NK-92 (cell line): ENCODE measurements around the gene ARL13B.

Experiments used
- DNase-seq: peaks from one replicate; lab custom pipeline; 2025; ENCODE audit not compliant: unreplicated experiment; lab: John Stamatoyannopoulos, UW

The ARL13B gene

GRCh38 chr3:94099311-94099710, 119.4 kb downstream of the ARL13B start:
- DNase-seq: no peak

- DNase-seq: no peak
Measured at GRCh38 chr3:94101860-94102259, 121.9 kb downstream of the ARL13B start.
